WI38 (cell line): ENCODE results near the gene TCEA3.

ENCODE experiments used
- H3K4me3 ChIP-seq: 2 replicates; pipeline ENCODE4 v1.5.1; 2011; ENCODE audit warnings: low read depth, mild to moderate bottlenecking, control low read depth, low read length
- CTCF ChIP-seq: IDR thresholded peaks from 2 replicates; pipeline ENCODE4 v1.5.1; 2012; ENCODE audit warnings: low read depth, mild to moderate bottlenecking, control low read depth, low read length

TCEA3 gene

GRCh38 chr1:23436520-23437354, 12.2 kb upstream of the TCEA3 start:
- H3K4me3 ChIP-seq: no peak overlapping the region

GRCh38 chr1:23434260-23434775, 9.8 kb upstream of the TCEA3 start:
- H3K4me3 ChIP-seq: no peak overlapping the region
- no peak for TF ChIP-seq CTCF

More at GRCh38 chr1:23436520-23437354, 12.2 kb upstream of the TCEA3 start:
- no peak for TF ChIP-seq CTCF

- no peak overlapping the region for H3K4me3 ChIP-seq
- TF ChIP-seq CTCF: no peak
These were observed 8.6 kb upstream of the TCEA3 start for GRCh38 chr1:23433122-23433521.

GRCh38 chr1:23431431-23431830, 6.9 kb upstream of the TCEA3 start:
- no peak for TF ChIP-seq CTCF
- no peak overlapping the region for H3K4me3 ChIP-seq

GRCh38 chr1:23430803-23431202, 6.3 kb upstream of the TCEA3 start:
- no peak overlapping the region for H3K4me3 ChIP-seq
- TF ChIP-seq CTCF: no peak

- no peak for TF ChIP-seq CTCF
- H3K4me3 ChIP-seq: no peak overlapping the region
These were observed 3.8 kb upstream of the TCEA3 start for GRCh38 chr1:23428136-23428905.

GRCh38 chr1:23427550-23427949, 3.0 kb upstream of the TCEA3 start:
- no peak overlapping the region for H3K4me3 ChIP-seq
- TF ChIP-seq CTCF: no peak
